ENCODE data around the gene SALL1. TPM values are rescaled to one million over a fixed set of nuclear protein-coding genes. Genes with fewer than 3 reads are reported as not detected.

SALL1 gene
- total RNA-seq, 1 experiment from 2014 or later, result not detected

DNA sequence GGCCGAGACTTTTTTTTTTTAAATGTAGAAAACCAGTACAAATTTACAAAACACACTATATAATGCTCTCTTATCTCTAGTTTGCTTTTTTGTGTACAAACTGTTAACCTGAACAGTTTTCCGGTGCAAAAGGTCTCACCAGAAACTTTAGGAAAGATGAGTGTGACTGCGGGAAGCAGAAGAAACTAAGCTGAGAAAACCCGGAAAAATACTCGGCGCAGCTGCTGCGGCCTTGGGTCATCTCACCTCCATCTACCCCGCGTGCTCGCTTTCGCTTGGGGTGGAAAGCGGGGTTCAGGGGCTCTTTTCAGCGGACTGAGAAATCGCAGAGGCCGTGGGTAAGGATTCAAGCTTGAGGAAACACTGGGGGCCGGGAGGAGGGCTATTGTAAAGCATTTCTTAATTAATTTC is 1.8 kb downstream of the SALL1 start:
- Histone ChIP-seq H3K9ac (ENCODE audit: low read length) (no peak overlapping the region), H3K27ac (ENCODE audit: low read length) (no peak overlapping the region), H3K9me3 (ENCODE audit: low read length) (no peaks in the 10 kb centered on the region), H3K9me2 (replicated peaks; ENCODE audit: low read length) (no peaks in the 10 kb centered on the region), H3K4me3 (ENCODE audit: low read length) (no peak overlapping the region), H3K4me1 (ENCODE audit: insufficient read depth, low read length) (no peaks in the 10 kb centered on the region), H3F3A (ENCODE audit: low read length, unreplicated experiment) (no peaks in the 10 kb centered on the region), H4K20me1 (ENCODE audit: low read length) (no peaks in the 10 kb centered on the region), H3K27me3 (ENCODE audit: low read length) (no peaks in the 10 kb centered on the region), H3K36me3 (ENCODE audit: low read depth, low read length) (no peaks in the 10 kb centered on the region), H3K79me2 (ENCODE audit: low read length) (no peaks in the 10 kb centered on the region), H3K4me2 (ENCODE audit: low read length) (no peak overlapping the region), H2AFZ (ENCODE audit: low read length) (no peak overlapping the region)
- intact Hi-C loops (cut with micrococcal nuclease), result no loop called here
- BruUV-seq (replicated peaks), result no TSS peak
- POLR2A ChIA-PET (ENCODE audit: unreplicated experiment), result no interaction called here
- ATAC-seq, result no peak
- TF ChIP-seq, protein P1, sequence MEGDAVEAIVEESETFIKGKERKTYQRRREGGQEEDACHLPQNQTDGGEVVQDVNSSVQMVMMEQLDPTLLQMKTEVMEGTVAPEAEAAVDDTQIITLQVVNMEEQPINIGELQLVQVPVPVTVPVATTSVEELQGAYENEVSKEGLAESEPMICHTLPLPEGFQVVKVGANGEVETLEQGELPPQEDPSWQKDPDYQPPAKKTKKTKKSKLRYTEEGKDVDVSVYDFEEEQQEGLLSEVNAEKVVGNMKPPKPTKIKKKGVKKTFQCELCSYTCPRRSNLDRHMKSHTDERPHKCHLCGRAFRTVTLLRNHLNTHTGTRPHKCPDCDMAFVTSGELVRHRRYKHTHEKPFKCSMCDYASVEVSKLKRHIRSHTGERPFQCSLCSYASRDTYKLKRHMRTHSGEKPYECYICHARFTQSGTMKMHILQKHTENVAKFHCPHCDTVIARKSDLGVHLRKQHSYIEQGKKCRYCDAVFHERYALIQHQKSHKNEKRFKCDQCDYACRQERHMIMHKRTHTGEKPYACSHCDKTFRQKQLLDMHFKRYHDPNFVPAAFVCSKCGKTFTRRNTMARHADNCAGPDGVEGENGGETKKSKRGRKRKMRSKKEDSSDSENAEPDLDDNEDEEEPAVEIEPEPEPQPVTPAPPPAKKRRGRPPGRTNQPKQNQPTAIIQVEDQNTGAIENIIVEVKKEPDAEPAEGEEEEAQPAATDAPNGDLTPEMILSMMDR (conservative IDR thresholded peaks at IDR 0.05; ENCODE audit: low read depth, low read length), result no peak
- TF ChIP-seq EZH2 (IDR thresholded peaks at IDR 0.05; ENCODE audit: low read length, unreplicated experiment), result no peak
- TF ChIP-seq EZH2phosphoT487 (IDR thresholded peaks at IDR 0.05; ENCODE audit: borderline replicate concordance, low read length), result no peak
- no peak for DNase-seq
- CTCF ChIA-PET, result no interaction called here

DNA sequence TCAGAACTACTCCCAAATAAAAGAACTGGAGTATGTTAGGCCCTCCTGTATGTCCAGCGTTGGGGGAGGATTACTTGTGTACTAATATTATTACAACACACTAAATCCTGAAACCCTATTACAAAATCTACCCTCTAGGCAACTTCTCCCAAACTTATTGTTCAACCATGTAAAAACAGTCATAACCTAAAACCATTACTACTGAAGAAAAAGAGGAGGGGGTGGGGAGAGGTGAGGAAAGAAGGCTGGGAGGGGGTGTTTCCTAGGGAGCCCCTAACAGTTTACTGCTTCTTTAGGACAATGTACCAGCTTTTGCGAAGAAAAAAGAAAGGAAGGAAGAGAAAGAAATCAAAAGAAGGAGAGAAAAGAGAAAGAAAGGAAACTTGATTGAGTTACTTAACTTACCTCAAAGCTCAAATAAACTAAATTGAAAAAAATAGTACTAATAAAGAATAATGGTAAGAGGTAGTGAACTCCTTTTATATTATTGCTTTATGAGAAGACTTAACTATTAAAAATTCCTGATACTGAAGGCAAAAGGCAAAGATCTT is 2.3 kb downstream of the SALL1 start:
- H3K9ac ChIP-seq (ENCODE audit: low read length), result no peak overlapping the region
- no TSS peak for BruUV-seq (replicated peaks)
- CTCF ChIA-PET, result no interaction called here

DNA sequence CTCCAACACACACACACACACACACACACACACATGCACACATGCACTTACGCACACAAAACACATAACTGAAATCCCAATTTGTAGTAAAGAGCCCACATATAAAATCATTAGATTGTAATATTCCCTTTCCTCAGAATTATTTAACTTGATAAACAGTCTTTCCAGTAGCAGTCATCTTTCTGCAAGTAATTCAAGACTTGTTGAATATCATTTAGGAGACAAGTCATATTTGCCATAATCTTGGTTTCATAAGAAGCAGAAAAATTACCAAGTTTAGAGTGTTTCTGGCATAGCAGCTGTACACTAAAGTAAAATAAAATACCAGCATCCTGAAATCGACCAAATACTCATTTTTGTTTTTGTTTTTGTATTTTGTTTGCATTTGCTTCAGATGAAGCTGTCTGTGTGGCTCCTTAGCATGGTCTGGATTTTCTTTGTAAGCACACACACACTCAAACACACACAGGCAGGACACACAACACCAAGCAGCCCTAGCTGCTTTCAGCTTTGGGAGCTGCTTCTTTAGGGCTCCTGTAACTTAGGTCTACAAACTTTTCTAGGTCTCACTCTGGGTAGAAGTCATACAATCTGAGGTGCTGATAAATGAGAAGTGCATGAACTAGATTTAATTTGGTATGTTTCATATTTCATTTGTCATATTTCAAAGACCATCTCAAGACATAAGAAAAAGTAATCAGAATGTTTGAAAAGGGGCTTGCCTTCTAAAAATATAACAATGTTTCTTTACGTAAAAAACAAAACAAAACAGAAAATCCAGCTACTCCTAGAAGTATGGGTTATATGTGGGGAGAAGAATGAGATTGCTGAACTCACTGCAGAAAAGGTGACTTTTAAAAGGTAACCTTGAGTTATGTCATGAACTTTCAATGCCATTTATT is 3.0 kb downstream of the SALL1 start:
- Histone ChIP-seq H3F3A (ENCODE audit: low read length, unreplicated experiment) (no peaks in the 10 kb centered on the region), H3K9me2 (replicated peaks; ENCODE audit: low read length) (no peaks in the 10 kb centered on the region), H3K36me3 (ENCODE audit: low read depth, low read length) (no peaks in the 10 kb centered on the region), H3K4me3 (ENCODE audit: low read length) (no peak overlapping the region), H4K20me1 (ENCODE audit: low read length) (no peaks in the 10 kb centered on the region), H3K4me1 (ENCODE audit: insufficient read depth, low read length) (no peaks in the 10 kb centered on the region), H2AFZ (ENCODE audit: low read length) (no peak overlapping the region), H3K27me3 (ENCODE audit: low read length) (no peaks in the 10 kb centered on the region), H3K9me3 (ENCODE audit: low read length) (no peaks in the 10 kb centered on the region), H3K4me2 (ENCODE audit: low read length) (no peak overlapping the region), H3K79me2 (ENCODE audit: low read length) (no peaks in the 10 kb centered on the region), H3K27ac (ENCODE audit: low read length) (no peak overlapping the region), H3K9ac (ENCODE audit: low read length) (no peak overlapping the region)
- no peak for TF ChIP-seq EZH2phosphoT487 (IDR thresholded peaks at IDR 0.05; ENCODE audit: borderline replicate concordance, low read length)
- TF ChIP-seq EZH2 (IDR thresholded peaks at IDR 0.05; ENCODE audit: low read length, unreplicated experiment), result no peak
- TF ChIP-seq, protein P1 (conservative IDR thresholded peaks at IDR 0.05; ENCODE audit: low read depth, low read length), result no peak
- intact Hi-C loops (cut with micrococcal nuclease), result no loop called here
- no TSS peak for BruUV-seq (replicated peaks)
- DNase-seq, result no peak
- CTCF ChIA-PET, result no interaction called here
- POLR2A ChIA-PET (ENCODE audit: unreplicated experiment), result no interaction called here
- ATAC-seq, result no peak

More for the DNA sequence above, 2.3 kb downstream of the SALL1 start:
- Histone ChIP-seq H3K79me2 (ENCODE audit: low read length) (no peaks in the 10 kb centered on the region), H3K27me3 (ENCODE audit: low read length) (no peaks in the 10 kb centered on the region), H3K4me2 (ENCODE audit: low read length) (no peak overlapping the region), H3K9me3 (ENCODE audit: low read length) (no peaks in the 10 kb centered on the region), H3K9me2 (replicated peaks; ENCODE audit: low read length) (no peaks in the 10 kb centered on the region), H3K36me3 (ENCODE audit: low read depth, low read length) (no peaks in the 10 kb centered on the region), H4K20me1 (ENCODE audit: low read length) (no peaks in the 10 kb centered on the region), H3K4me1 (ENCODE audit: insufficient read depth, low read length) (no peaks in the 10 kb centered on the region), H3K4me3 (ENCODE audit: low read length) (no peak overlapping the region), H3F3A (ENCODE audit: low read length, unreplicated experiment) (no peaks in the 10 kb centered on the region), H3K27ac (ENCODE audit: low read length) (no peak overlapping the region), H2AFZ (ENCODE audit: low read length) (no peak overlapping the region)
- POLR2A ChIA-PET (ENCODE audit: unreplicated experiment), result no interaction called here
- ATAC-seq (no peak), DNase-seq (no peak)
- intact Hi-C loops (cut with micrococcal nuclease), result no loop called here
- no peak for TF ChIP-seq EZH2 (IDR thresholded peaks at IDR 0.05; ENCODE audit: low read length, unreplicated experiment)

Measured in PC-3 (cell line).